AG04450 (cell line): ENCODE results near the gene TRIM67. TPM values are rescaled to one million over a fixed set of nuclear protein-coding genes. Genes with fewer than 3 reads are reported as not detected.

Experiments
- CTCF ChIA-PET: fragments of 300-600, 350-600 bp; formaldehyde crosslinking; extraction: SDS; loops from one replicate; lab custom pipeline; 2022; ENCODE audit warnings: antibody characterized with exemption, inconsistent platforms; lab: Charles Lee
- POLR2A ChIA-PET: fragments of 350-600 bp; formaldehyde crosslinking; extraction: SDS; loops from one replicate; lab custom pipeline; 2021; ENCODE audit warnings: antibody characterized with exemption, inconsistent platforms; lab: Yijun Ruan, JAX
- DNase-seq: peaks from one replicate; pipeline ENCODE4 v3.0.0-alpha.2; 2011; ENCODE audit warnings: low read depth, low spot score
- H3K27ac ChIP-seq: one replicate; pipeline ENCODE4 v1.5.1; 2012; ENCODE audit warnings: low read depth, low read length, control low read depth
- H3K27me3 ChIP-seq: one replicate; pipeline ENCODE4 v1.6.0; 2012; ENCODE audit warnings: low read length; ENCODE audit not compliant: control insufficient read depth, insufficient read depth
- H3K4me3 ChIP-seq: 2 replicates; pipeline ENCODE4 v1.5.1; 2011; ENCODE audit warnings: mild to moderate bottlenecking, low read depth, low read length, control low read depth
- H3K9me3 ChIP-seq: 2 replicates; pipeline ENCODE4 v1.5.1; 2012; ENCODE audit warnings: low read length; ENCODE audit not compliant: control insufficient read depth, insufficient read depth
- CTCF ChIP-seq: IDR thresholded peaks from 2 replicates; pipeline ENCODE4 v1.5.1; 2011; ENCODE audit warnings: low read depth, low read length, control low read depth, inconsistent platforms
- polyA plus RNA-seq: library from polyadenylated mRNA; depleted of rRNA; stranded (reverse); fragments of >200 nt; gene quantifications from 2 replicates; pipeline ENCODE4 v1.2.3, GENCODE V29; 2011

The TRIM67 gene
- polyA plus RNA-seq, 1 experiment: not detected

GRCh38 chr1:231201979-231202633 lies 40.2 kb downstream of the TRIM67 start:
- TF ChIP-seq CTCF: no peak
- ChIA-PET POLR2A (no interaction called here), CTCF (interaction anchor here (1.0 kb wide), 1 partner anchor 10 kb away, joined by 3 read pairs; no protein-coding TSS in a partner anchor)
- H3K27ac ChIP-seq: no peak overlapping the region
- H3K9me3 ChIP-seq: no peaks in the 10 kb centered on the region; the same call in 1 of the 2 replicates
- peaks cover 36% of the 10 kb centered on the region for H3K27me3 ChIP-seq
- no peak for DNase-seq
- no peak overlapping the region for H3K4me3 ChIP-seq

DNA sequence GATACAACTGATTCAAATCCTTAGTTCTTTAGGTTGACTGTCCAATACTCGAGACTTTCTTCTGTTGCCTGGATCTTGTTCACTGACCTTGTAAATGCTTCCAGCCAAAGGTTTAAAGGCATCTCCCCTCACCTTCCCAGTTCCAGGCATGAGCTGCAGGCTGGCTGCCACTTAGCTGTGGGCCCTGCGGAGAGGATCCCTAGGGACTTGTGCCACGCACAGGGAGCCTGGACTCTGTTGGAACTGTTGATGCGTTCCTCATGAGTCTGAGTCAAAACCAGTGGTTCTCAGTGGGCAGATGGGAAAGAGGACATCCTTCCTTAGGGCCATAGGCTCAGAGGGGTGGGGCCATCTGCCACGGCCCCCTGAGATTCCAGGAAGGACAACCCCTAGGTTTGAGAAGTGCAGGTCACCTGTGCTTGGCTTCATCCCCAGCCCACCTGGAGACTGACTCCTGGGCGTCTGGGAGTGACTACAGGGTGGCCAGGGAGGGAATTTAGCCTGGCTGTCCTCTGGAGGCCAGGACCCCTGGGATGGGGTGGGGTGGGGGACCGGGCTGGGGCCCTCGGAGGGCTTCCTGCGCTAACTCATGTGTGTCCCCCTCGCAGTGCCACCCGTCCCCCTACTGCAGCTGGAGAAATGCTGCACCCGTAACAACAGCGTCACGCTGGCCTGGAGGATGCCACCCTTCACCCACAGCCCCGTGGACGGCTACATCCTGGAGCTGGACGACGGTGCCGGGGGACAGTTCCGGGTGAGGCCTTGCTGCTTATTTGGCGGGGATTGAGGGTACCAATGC lies 41.6 kb downstream of the TRIM67 start:
- TF ChIP-seq CTCF: no peak
- POLR2A ChIA-PET: no interaction called here
- no peaks in the 10 kb centered on the region; the same call in 1 of the 2 replicates for H3K9me3 ChIP-seq
- DNase-seq: no peak
- peaks cover 35% of the 10 kb centered on the region for H3K27me3 ChIP-seq
- CTCF ChIA-PET: no interaction called here
- no peak overlapping the region for H3K4me3 ChIP-seq
- H3K27ac ChIP-seq: no peak overlapping the region

DNA sequence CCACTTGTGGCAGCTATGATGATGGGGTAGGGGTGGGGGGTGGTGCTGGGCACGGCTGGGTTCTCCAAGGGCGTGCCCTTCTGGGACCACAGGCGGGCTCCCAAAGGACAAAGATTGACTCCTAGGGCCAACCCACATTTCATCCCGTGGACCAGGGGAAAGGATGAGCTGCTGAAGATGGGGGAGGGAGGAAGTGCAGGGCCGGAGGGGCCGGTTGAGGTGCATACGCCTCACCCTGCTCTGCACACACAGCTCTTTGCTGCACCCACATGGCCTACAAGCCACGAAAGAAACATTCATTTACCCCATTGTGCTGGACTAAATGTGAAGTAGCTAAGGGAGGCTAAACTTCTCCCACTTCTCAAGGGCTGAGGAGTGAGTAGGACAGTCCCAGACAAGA lies 45.0 kb downstream of the TRIM67 start:
- H3K27ac ChIP-seq: no peak overlapping the region
- peaks cover 19% of the 10 kb centered on the region for H3K27me3 ChIP-seq
- ChIA-PET CTCF (interaction anchor here (1.1 kb wide), 1 partner anchor 409 kb away, joined by 3 read pairs; no protein-coding TSS in a partner anchor), POLR2A (no interaction called here)
- no peaks in the 10 kb centered on the region; the same call in 1 of the 2 replicates for H3K9me3 ChIP-seq
- no peak overlapping the region for H3K4me3 ChIP-seq
- no peak for TF ChIP-seq CTCF
- no peak for DNase-seq

DNA sequence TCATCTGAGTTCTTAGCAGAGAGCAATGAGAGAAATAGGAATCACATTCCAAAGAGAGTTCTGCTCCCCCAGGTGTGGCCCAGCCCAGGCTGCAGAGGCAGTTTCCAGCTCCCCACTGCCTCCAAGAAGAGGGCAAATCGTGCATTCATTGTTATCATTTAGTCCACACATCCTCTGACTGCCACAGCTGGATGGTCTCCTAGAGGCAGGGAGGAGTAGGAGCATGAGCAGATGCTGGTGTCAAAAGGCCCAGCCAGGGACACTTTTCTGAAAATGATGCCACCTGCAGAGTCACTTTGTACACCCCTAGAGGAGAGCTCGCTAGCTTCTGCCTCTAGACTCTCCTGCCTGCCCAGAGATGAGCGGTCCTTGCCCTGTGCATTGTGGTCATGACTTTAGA lies 45.6 kb downstream of the TRIM67 start:
- ChIA-PET CTCF (interaction anchor here (0.7 to 1.1 kb wide), 2 partner anchors 9 to 409 kb away, joined by 3 read pairs; no protein-coding TSS in a partner anchor), POLR2A (no interaction called here)
- Histone ChIP-seq H3K9me3 (no peaks in the 10 kb centered on the region; the same call in 1 of the 2 replicates), H3K27me3 (peaks cover 16% of the 10 kb centered on the region), H3K27ac (no peak overlapping the region), H3K4me3 (no peak overlapping the region)
- no peak for DNase-seq
- TF ChIP-seq CTCF: no peak

- no peak overlapping the region for H3K27ac ChIP-seq
- H3K27me3 ChIP-seq: peaks cover 17% of the 10 kb centered on the region
- DNase-seq: no peak
- ChIA-PET CTCF (no interaction called here), POLR2A (no interaction called here)
- no peak for TF ChIP-seq CTCF
- no peaks in the 10 kb centered on the region; the same call in 1 of the 2 replicates for H3K9me3 ChIP-seq
- no peak overlapping the region for H3K4me3 ChIP-seq
Measured at GRCh38 chr1:231208980-231209379, 47.1 kb downstream of the TRIM67 start.
